Body of pancreas (tissue), 4 donors: ENCODE results near the gene MRPL3.

Source experiments
- CTCF ChIP-seq, 7 experiments: fragments of 450-650 bp in 4 of 7; fragments of 200-600 bp in 3 of 7; sonication (generic) in 3 of 7; IDR thresholded peaks; one replicate each; pipeline ENCODE4 v1.5.1; 2016 to 2019; ENCODE audit warnings: antibody characterized with exemption in 7 of 7
- POLR2A ChIP-seq, 3 donors: fragments of 450-650 bp; IDR thresholded peaks; one replicate each; pipeline ENCODE4 v1.6.1; 2016; ENCODE audit warnings: antibody characterized with exemption in 3 of 3, mild to moderate bottlenecking in 2 of 3

GRCh38 chr3:131454501-131454900, 48.3 kb downstream of the MRPL3 start:
- TF ChIP-seq CTCF (IDR thresholded peaks at IDR 0.05) (no peak), POLR2A (IDR thresholded peaks at IDR 0.05) (no peak)
